ENCODE data around the gene ACOX1. TPM values are rescaled to one million over a fixed set of nuclear protein-coding genes. Genes with fewer than 3 reads are reported as not detected.

Gene ACOX1
- total RNA-seq, 2 donors from 2014 or later: 22.5 to 37.6 TPM

- H3K4me1 ChIP-seq (ENCODE audit: control insufficient read depth in 1 of 2, low read depth in 2 of 2): no peaks in the 10 kb centered on the region
- no peaks in the 10 kb centered on the region for H3K27me3 ChIP-seq (replicated peaks; ENCODE audit: insufficient read depth)
- no peak overlapping the region for H3K27ac ChIP-seq
- no peak for TF ChIP-seq CTCF (IDR thresholded peaks at IDR 0.05)
- no peak for ATAC-seq (ENCODE audit: insufficient number of reproducible peaks, low FRiP score, low read depth)
- no peak overlapping the region for H3K4me3 ChIP-seq
- no peaks in the 10 kb centered on the region for H3K9me3 ChIP-seq
- H3K36me3 ChIP-seq: no peaks in the 10 kb centered on the region
- no peak for DNase-seq (ENCODE audit: low spot score)
Observed at GRCh38 chr17:76011951-76012350, 33.0 kb upstream of the ACOX1 start.

- no peaks in the 10 kb centered on the region for H3K36me3 ChIP-seq
- no peaks in the 10 kb centered on the region for H3K27me3 ChIP-seq (replicated peaks; ENCODE audit: insufficient read depth)
- H3K27ac ChIP-seq: no peak overlapping the region
- no peaks in the 10 kb centered on the region for H3K4me1 ChIP-seq (ENCODE audit: control insufficient read depth in 1 of 2, low read depth in 2 of 2)
- no peaks in the 10 kb centered on the region for H3K9me3 ChIP-seq
- ATAC-seq (ENCODE audit: insufficient number of reproducible peaks, low FRiP score, low read depth) (no peak), DNase-seq (ENCODE audit: low spot score) (no peak)
- TF ChIP-seq CTCF (IDR thresholded peaks at IDR 0.05): no peak
- no peak overlapping the region for H3K4me3 ChIP-seq
Observed at GRCh38 chr17:76009969-76010661, 31.1 kb upstream of the ACOX1 start.

- Histone ChIP-seq H3K27ac (no peak overlapping the region), H3K36me3 (no peaks in the 10 kb centered on the region), H3K4me3 (no peak overlapping the region), H3K4me1 (ENCODE audit: control insufficient read depth in 1 of 2, low read depth in 2 of 2) (no peaks in the 10 kb centered on the region), H3K9me3 (no peaks in the 10 kb centered on the region), H3K27me3 (replicated peaks; ENCODE audit: insufficient read depth) (no peaks in the 10 kb centered on the region)
- TF ChIP-seq CTCF (IDR thresholded peaks at IDR 0.05): no peak
- DNase-seq (ENCODE audit: low spot score): no peak
- ATAC-seq (ENCODE audit: insufficient number of reproducible peaks, low FRiP score, low read depth): no peak
Observed at GRCh38 chr17:76009447-76009846, 30.5 kb upstream of the ACOX1 start.

- H3K4me1 ChIP-seq (ENCODE audit: control insufficient read depth in 1 of 2, low read depth in 2 of 2): no peaks in the 10 kb centered on the region
- H3K4me3 ChIP-seq: no peak overlapping the region
- H3K27ac ChIP-seq: no peak overlapping the region
- DNase-seq (ENCODE audit: low spot score): no peak
- ATAC-seq (ENCODE audit: insufficient number of reproducible peaks, low FRiP score, low read depth): no peak
- no peaks in the 10 kb centered on the region for H3K9me3 ChIP-seq
- no peak for TF ChIP-seq CTCF (IDR thresholded peaks at IDR 0.05)
- no peaks in the 10 kb centered on the region for H3K27me3 ChIP-seq (replicated peaks; ENCODE audit: insufficient read depth)
- H3K36me3 ChIP-seq: no peaks in the 10 kb centered on the region
Observed at GRCh38 chr17:76008630-76009425, 29.9 kb upstream of the ACOX1 start.

- ATAC-seq (ENCODE audit: insufficient number of reproducible peaks, low FRiP score, low read depth): no peak
- no peak overlapping the region for H3K4me3 ChIP-seq
- no peaks in the 10 kb centered on the region for H3K36me3 ChIP-seq
- TF ChIP-seq CTCF (IDR thresholded peaks at IDR 0.05): no peak
- no peaks in the 10 kb centered on the region for H3K4me1 ChIP-seq (ENCODE audit: control insufficient read depth in 1 of 2, low read depth in 2 of 2)
- no peak overlapping the region for H3K27ac ChIP-seq
- no peaks in the 10 kb centered on the region for H3K9me3 ChIP-seq
- DNase-seq (ENCODE audit: low spot score): no peak
- no peaks in the 10 kb centered on the region for H3K27me3 ChIP-seq (replicated peaks; ENCODE audit: insufficient read depth)
Observed at GRCh38 chr17:76008208-76008607, 29.2 kb upstream of the ACOX1 start.
